A673 (cell line): ENCODE measurements around the gene TSKU.

Experiments used
- EZH2 ChIP-seq: fragments of 200-600 bp; sonication (generic); IDR thresholded peaks from 2 replicates; pipeline ENCODE4 v1.6.1; 2017; ENCODE audit warnings: borderline replicate concordance, low read depth, mild to moderate bottlenecking, mixed read lengths, antibody characterized with exemption, low read length; ENCODE audit not compliant: poor library complexity, severe bottlenecking
- TF ChIP-seq, protein P1 (sequence below): fragments of 300-800, 200-600 bp; sonication (generic); conservative IDR thresholded peaks from 2 replicates; pipeline ENCODE4 v1.5.1; 2017; ENCODE audit warnings: low read depth, mild to moderate bottlenecking, antibody characterized with exemption, low read length, moderate library complexity, mixed read lengths

DNA sequence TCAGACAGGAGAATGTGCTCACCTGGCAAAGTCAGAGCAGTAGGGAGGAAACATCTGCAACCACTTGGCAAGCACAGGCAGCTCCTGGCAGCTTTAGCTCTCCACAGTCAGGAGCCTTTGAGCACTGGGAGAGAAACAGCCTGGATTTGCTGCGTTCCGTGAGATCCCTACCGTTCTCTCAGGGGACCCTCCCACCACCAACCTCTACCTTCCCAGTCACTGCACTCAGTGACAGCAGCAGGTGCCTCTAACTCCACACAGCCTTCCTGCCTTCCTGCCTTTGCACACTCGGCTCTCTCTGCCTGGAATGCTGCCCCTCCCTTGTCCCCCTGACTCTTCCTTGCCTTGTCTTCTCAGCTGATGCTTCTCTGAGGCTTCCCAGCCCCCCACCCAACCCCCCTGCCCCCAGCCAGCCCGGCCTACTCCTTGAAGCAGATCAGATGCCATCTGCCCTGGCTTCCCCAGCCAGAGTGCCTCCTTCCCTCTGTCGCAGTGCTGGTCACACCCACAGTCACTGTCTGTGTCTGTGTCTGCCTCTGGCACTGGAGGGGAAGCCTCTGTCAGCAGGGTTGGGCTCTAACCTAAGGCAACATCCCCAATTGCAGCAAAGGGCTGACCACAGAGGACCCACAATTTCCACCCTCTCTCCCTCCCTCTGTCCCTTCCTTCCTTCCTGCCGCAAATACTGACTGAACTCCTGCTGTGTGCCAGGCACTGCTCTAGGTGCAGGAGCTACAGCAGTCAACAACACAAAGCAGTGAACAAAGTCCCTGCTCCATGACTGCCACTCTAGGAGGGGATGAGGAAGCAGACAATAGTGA, 14.9 kb upstream of the TSKU start:
- TF ChIP-seq, protein P1, sequence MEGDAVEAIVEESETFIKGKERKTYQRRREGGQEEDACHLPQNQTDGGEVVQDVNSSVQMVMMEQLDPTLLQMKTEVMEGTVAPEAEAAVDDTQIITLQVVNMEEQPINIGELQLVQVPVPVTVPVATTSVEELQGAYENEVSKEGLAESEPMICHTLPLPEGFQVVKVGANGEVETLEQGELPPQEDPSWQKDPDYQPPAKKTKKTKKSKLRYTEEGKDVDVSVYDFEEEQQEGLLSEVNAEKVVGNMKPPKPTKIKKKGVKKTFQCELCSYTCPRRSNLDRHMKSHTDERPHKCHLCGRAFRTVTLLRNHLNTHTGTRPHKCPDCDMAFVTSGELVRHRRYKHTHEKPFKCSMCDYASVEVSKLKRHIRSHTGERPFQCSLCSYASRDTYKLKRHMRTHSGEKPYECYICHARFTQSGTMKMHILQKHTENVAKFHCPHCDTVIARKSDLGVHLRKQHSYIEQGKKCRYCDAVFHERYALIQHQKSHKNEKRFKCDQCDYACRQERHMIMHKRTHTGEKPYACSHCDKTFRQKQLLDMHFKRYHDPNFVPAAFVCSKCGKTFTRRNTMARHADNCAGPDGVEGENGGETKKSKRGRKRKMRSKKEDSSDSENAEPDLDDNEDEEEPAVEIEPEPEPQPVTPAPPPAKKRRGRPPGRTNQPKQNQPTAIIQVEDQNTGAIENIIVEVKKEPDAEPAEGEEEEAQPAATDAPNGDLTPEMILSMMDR, result no peak
- TF ChIP-seq EZH2, result no peak
